Fibroblast of lung (primary cell): ENCODE measurements around the gene CEACAM7. TPM values are rescaled to one million over a fixed set of nuclear protein-coding genes. Genes with fewer than 3 reads are reported as not detected.
A peak's percentile ranks its signal among the peaks of the same experiment; 100 is the strongest.

Experiments
- DNase-seq, 2 donors: peaks; one replicate each; pipeline versions ENCODE4 v3.0.0 to v3.0.0-alpha.2; 2010; ENCODE audit warnings: low read depth in 2 of 2
- H2AFZ ChIP-seq: 2 replicates; pipeline ENCODE4 v1.5.1; 2012; ENCODE audit warnings: low read length, control low read depth, inconsistent platforms
- H3K27ac ChIP-seq: 2 replicates; pipeline ENCODE4 v1.5.1; 2011; ENCODE audit warnings: low read length, control low read depth; ENCODE audit not compliant: insufficient read depth
- H3K27me3 ChIP-seq: 2 replicates; pipeline ENCODE4 v1.5.1; 2011; ENCODE audit warnings: mild to moderate bottlenecking, low read length; ENCODE audit not compliant: control insufficient read depth, insufficient read depth
- H3K36me3 ChIP-seq: 2 replicates; pipeline ENCODE4 v1.5.1; 2011; ENCODE audit warnings: low read length; ENCODE audit not compliant: control insufficient read depth, insufficient read depth
- H3K4me1 ChIP-seq: 2 replicates; pipeline ENCODE4 v1.5.1; 2011; ENCODE audit warnings: low read length; ENCODE audit not compliant: control insufficient read depth, insufficient read depth; ENCODE audit errors: extremely low read depth
- H3K4me2 ChIP-seq: 2 replicates; pipeline ENCODE4 v1.5.1; 2011; ENCODE audit warnings: low read length, control low read depth; ENCODE audit not compliant: insufficient read depth; ENCODE audit errors: extremely low read depth
- H3K4me3 ChIP-seq, 4 experiments: fragments of 200-600 bp in 1 of 4; sonication (generic) in 1 of 4; replicated peaks in 1 of 4; 2 replicates each; pipeline ENCODE4 v1.5.1; 2011 to 2016; ENCODE audit warnings: low read length in 4 of 4, low read depth in 3 of 4, mild to moderate bottlenecking in 3 of 4, control low read depth in 2 of 4, inconsistent platforms in 1 of 4, mixed read lengths in 1 of 4; ENCODE audit not compliant: insufficient read depth in 1 of 4; ENCODE audit errors: control extremely low read depth in 1 of 4
- H3K79me2 ChIP-seq: 2 replicates; pipeline ENCODE4 v1.5.1; 2012; ENCODE audit warnings: mild to moderate bottlenecking, low read length, inconsistent platforms; ENCODE audit not compliant: control insufficient read depth, insufficient read depth
- H3K9ac ChIP-seq: 2 replicates; pipeline ENCODE4 v1.5.1; 2011; ENCODE audit warnings: mild to moderate bottlenecking, low read length, control low read depth; ENCODE audit not compliant: insufficient read depth
- H3K9me3 ChIP-seq: 2 replicates; pipeline ENCODE4 v1.5.1; 2012; ENCODE audit warnings: low read depth, low read length; ENCODE audit not compliant: control insufficient read depth, insufficient read depth
- H4K20me1 ChIP-seq: 2 replicates; pipeline ENCODE4 v1.5.1; 2011; ENCODE audit warnings: low read length; ENCODE audit not compliant: control insufficient read depth, insufficient read depth; ENCODE audit errors: extremely low read depth
- EZH2 ChIP-seq: IDR thresholded peaks from 2 replicates; pipeline ENCODE4 v1.5.1; 2012; ENCODE audit warnings: low read length, control low read depth, mild to moderate bottlenecking; ENCODE audit errors: missing control alignments
- polyA plus RNA-seq, 2 donors: library from polyadenylated mRNA; depleted of rRNA in 1 of 2; stranded (reverse) in 1 of 2; unstranded in 1 of 2; fragments of >200 nt; gene quantifications; 2 replicates each; pipeline ENCODE4 v1.2.1, GENCODE V29; 2011 to 2012; ENCODE audit warnings: missing spikeins in 1 of 2
- total RNA-seq: library from RNA; depleted of rRNA; stranded (reverse); fragments of >200 nt; gene quantifications from 2 replicates; pipeline ENCODE4 v1.2.1, GENCODE V29; 2014
- TF ChIP-seq, protein P1 (sequence below), 2 donors: IDR thresholded peaks in 1 of 2; conservative IDR thresholded peaks in 1 of 2; 1 replicate in 1 of 2; 2 replicates in 1 of 2; pipeline ENCODE4 v1.5.1; 2011 to 2012; ENCODE audit warnings: low read length in 2 of 2, control low read depth in 1 of 2, inconsistent platforms in 1 of 2, low read depth in 1 of 2, mild to moderate bottlenecking in 1 of 2

CEACAM7 gene
- total and polyA plus RNA-seq, 2 donors (not counting 1 experiment from before 2014, with no cell fraction given): not detected

DNA sequence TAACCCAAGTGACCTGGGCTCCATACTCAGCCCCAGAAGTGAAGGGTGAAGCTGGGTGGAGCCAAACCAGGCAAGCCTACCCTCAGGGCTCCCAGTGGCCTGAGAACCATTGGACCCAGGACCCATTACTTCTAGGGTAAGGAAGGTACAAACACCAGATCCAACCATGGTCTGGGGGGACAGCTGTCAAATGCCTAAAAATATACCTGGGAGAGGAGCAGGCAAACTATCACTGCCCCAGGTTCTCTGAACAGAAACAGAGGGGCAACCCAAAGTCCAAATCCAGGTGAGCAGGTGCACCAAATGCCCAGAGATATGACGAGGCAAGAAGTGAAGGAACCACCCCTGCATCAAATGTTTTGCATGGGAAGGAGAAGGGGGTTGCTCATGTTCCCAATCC lies 6.1 kb upstream of the CEACAM7 start:
- H3K4me2 ChIP-seq: no peak overlapping the region
- TF ChIP-seq EZH2: no peak
- TF ChIP-seq, protein P1, sequence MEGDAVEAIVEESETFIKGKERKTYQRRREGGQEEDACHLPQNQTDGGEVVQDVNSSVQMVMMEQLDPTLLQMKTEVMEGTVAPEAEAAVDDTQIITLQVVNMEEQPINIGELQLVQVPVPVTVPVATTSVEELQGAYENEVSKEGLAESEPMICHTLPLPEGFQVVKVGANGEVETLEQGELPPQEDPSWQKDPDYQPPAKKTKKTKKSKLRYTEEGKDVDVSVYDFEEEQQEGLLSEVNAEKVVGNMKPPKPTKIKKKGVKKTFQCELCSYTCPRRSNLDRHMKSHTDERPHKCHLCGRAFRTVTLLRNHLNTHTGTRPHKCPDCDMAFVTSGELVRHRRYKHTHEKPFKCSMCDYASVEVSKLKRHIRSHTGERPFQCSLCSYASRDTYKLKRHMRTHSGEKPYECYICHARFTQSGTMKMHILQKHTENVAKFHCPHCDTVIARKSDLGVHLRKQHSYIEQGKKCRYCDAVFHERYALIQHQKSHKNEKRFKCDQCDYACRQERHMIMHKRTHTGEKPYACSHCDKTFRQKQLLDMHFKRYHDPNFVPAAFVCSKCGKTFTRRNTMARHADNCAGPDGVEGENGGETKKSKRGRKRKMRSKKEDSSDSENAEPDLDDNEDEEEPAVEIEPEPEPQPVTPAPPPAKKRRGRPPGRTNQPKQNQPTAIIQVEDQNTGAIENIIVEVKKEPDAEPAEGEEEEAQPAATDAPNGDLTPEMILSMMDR (conservative IDR thresholded peaks at IDR 0.05 in 1 of 2, IDR thresholded peaks at IDR 0.05 in 1 of 2; ENCODE audit: low read depth in 1 of 2, low read length in 2 of 2): no peak
- no peaks in the 10 kb centered on the region for H3K4me1 ChIP-seq
- no peaks in the 10 kb centered on the region for H3K9me3 ChIP-seq
- no peaks in the 10 kb centered on the region for H3K79me2 ChIP-seq
- no peak for DNase-seq
- no peaks in the 10 kb centered on the region for H4K20me1 ChIP-seq
- H2AFZ ChIP-seq: no peak overlapping the region
- H3K36me3 ChIP-seq: no peaks in the 10 kb centered on the region
- H3K27me3 ChIP-seq: peaks cover 2% of the 10 kb centered on the region
- no peak overlapping the region for H3K4me3 ChIP-seq
- H3K27ac ChIP-seq: no peak overlapping the region
- no peak overlapping the region for H3K9ac ChIP-seq

DNA sequence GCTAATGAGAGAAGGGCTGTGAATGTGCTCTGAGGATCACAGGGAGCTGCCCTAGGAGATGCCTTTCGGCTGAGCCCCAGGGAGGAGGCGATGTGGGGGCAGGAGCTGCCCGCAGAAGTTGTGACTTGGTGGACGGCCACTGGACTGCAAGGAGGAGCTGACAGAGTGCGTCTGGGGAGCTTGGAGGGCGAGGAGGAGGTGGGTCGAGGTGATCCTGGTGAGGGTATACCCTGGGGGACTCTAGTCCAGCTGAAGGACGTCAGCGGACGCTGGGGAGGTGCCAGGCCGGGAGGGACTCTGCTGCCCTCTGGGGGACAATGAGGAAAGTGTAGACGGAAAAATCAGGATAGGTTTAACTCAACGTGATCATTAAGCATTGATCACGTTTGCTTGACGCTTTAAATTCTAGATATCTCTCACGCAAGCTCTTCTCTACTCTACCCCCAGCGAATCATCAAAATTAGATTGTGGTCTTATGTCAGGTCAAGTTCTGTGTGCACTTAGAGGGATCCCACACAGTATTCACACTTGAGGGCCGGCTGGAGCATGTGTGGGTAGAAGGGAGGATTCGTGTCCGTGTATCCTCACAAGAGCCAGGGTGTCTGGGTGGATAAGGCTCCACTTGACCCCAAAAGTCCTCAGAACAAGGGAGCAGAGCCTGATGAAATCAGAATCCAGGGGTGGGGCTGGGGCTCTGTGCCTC lies 3.3 kb upstream of the CEACAM7 start:
- H2AFZ ChIP-seq: no peak overlapping the region
- H3K36me3 ChIP-seq: no peaks in the 10 kb centered on the region
- no peaks in the 10 kb centered on the region for H3K4me1 ChIP-seq
- H3K4me3 ChIP-seq: no peak overlapping the region
- H3K9ac ChIP-seq: no peak overlapping the region
- no peak overlapping the region for H3K4me2 ChIP-seq
- peaks cover 2% of the 10 kb centered on the region for H3K27me3 ChIP-seq
- TF ChIP-seq, protein P1 (conservative IDR thresholded peaks at IDR 0.05 in 1 of 2, IDR thresholded peaks at IDR 0.05 in 1 of 2; ENCODE audit: low read depth in 1 of 2, low read length in 2 of 2): peak; percentile 36 to 57
- no peak for TF ChIP-seq EZH2
- no peak overlapping the region for H3K27ac ChIP-seq
- no peaks in the 10 kb centered on the region for H3K79me2 ChIP-seq
- H3K9me3 ChIP-seq: no peaks in the 10 kb centered on the region
- no peaks in the 10 kb centered on the region for H4K20me1 ChIP-seq
- no peak for DNase-seq

DNA sequence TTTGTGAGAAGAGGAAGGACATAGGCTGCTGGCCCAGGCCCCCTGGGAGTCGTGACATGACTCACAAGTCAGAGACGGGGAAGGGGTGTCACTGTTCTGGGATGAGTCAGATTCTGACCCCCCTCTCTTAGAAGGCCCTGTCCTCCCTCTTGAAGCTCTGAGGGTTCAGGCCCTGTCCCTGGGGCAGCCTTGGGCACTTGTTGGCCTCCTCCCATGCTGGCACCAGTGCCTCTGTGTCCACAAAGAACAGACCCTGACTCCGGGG lies 2.7 kb upstream of the CEACAM7 start:
- TF ChIP-seq, protein P1 (conservative IDR thresholded peaks at IDR 0.05 in 1 of 2, IDR thresholded peaks at IDR 0.05 in 1 of 2; ENCODE audit: low read depth in 1 of 2, low read length in 2 of 2): no peak
- TF ChIP-seq EZH2: no peak
- Histone ChIP-seq H2AFZ (no peak overlapping the region), H3K9ac (no peak overlapping the region), H3K4me3 (no peak overlapping the region), H3K9me3 (no peaks in the 10 kb centered on the region), H3K79me2 (no peaks in the 10 kb centered on the region), H3K27me3 (peaks cover 2% of the 10 kb centered on the region), H3K4me1 (no peaks in the 10 kb centered on the region), H4K20me1 (no peaks in the 10 kb centered on the region), H3K4me2 (no peak overlapping the region), H3K36me3 (no peaks in the 10 kb centered on the region), H3K27ac (no peak overlapping the region)
- DNase-seq: no peak
